GDM1 (cell line): ENCODE results near the gene TRIM31.
A peak's percentile ranks its signal among the peaks of the same experiment; 100 is the strongest.
"Not testable (repeated sequence)": the region's sequence is repeated elsewhere in the genome, so short reads cannot be mapped to it uniquely, and the experiment has no call there.

ENCODE experiments used
- DNase-seq: peaks from one replicate; lab custom pipeline; 2025; lab: John Stamatoyannopoulos, UW

The TRIM31 gene

DNA sequence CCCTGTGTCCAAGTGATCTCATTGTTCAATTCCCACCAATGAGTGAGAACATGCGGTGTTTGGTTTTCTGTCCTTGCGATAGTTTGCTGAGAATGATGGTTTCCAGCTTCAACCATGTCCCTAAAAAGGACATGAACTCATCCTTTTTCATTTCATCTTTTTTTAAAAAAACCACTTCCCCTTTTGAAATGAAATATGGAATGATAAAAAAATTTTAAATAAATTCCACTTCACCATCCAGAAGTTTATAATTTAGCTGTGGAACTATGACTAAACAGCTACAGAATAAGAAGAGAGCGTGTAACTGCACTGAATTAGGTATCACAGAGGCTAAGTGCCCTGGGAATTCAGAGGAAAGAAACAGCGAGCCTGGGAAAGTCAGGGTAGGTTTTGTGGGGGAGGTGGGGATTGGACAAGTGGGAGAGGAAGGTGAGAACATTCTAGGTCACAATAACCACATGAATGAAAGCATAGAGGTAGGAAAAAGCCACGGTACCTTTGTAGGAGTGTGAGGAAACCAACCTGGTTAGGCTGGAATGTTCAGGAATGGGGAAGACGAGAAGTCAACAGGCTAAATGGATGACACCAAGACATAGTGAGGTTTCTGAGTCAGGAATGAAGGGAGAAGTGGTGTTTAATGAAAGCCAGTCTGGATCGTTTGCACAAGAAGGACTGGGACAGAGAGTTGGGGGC, 37.1 kb upstream of the TRIM31 start:
- no peak for DNase-seq

DNA sequence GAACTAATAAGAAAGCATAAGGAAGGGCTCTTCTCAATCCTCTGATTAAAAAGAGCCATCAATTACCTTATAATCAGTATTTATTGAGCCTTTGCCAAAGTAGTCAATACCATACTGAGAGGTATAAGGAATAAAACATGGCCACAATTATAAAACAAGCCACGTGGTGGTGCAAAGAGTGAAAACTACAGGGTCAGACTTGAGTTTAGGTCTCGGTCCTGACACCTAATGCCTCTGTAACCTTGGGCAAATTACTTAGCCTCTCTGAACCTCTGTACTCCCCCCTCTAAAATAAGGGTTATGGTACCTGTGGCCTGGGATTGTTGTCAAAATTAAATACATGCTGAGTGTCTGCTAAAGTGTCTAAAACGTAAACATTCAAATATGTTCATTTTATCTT, 36.3 kb upstream of the TRIM31 start:
- DNase-seq = no peak

DNA sequence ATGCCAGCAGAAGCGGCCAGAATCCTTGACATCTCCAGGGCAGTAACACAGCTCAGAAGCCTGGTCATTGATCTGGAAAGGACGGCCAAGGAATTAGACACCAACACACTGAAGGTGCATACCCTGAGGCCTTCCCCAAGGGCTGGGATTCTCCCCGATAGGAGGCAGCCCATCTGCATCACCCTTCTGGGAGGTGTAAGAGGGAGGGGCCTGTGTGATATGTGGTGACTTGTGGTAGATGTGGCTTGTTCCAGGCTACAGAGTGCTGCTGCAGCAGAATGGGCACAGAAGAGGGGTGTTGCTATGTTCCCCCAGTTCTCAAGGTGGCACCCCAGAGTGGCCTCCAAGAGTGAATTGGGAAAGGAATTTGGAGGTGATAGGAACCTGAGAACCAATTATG, 34.2 kb upstream of the TRIM31 start:
- no peak for DNase-seq

DNA sequence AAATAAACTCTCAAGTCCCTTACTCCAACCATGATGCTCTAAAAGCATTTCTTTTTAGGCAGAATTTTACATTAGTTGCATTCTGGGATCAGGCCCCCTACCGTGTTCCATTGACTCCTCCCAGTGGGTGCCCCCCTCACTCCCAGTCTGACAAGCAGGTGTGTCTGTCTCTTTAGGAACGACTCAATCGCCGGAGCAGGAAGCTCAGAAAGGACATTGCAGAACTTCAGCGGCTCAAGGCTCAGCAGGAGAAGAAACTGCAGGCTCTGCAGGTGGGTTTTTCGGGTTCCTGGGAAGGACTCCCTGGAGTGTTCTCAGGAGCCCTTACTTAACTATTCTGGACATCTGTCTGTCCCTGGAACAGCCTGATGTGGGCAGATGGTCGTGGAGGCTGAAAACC, 32.9 kb upstream of the TRIM31 start:
- no peak for DNase-seq

DNA sequence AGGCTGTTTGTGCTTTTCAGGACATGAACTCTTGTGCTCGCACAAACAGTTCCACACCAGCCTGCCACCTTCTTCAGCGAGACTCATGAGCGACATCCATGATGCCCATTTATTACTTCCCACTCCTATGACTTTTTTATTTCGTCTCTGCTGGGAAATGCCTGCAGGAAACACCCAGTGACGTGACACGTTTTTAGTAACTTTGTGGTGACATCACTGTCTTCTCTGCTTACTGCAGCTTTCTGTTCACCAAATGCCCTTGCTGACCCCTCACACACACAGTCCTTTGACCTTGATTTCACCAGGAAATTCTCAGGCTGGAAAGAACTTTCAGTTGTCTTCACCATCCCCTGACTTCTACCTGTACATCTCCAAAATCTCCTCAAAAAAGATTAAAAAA, 31.9 kb upstream of the TRIM31 start:
- no peak for DNase-seq

DNA sequence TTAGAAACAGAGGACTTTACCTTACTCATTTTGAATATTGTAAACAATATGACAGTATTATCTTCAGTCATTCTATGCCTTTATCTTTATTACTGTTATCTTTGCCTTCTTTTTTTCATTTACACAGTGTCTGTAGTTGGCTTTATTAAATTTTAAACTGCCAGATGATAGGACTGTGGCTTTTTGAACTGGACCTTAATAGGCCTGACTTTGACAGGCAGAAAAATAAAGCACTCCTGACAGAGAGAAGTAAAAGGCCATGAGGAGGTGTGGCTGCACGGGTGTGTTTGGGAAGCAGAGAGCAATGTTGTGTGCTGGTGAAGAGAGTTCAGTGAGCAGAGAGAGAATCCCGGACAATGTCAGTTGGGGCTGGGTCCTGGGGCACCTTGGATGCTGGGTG, 30.9 kb upstream of the TRIM31 start:
- no peak for DNase-seq

DNA sequence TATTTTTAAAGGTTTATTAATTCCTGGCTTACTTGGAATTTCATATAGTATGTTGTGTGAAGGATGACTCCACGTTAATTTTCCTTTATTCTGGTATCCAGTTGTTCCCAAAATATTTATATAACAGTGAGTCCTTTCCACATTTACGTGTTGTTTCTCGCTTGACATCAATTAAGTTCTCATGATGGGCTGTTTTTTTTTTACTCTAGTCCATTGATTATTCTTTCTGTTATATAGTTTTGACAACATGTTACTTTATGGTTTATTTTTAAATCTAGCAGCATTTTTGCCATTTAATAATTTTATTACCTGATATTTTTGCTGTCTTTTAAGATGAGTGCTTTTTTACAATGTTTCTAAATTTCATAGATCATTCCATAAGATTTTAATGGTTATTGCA, 29.8 kb upstream of the TRIM31 start:
- DNase-seq = no peak

DNA sequence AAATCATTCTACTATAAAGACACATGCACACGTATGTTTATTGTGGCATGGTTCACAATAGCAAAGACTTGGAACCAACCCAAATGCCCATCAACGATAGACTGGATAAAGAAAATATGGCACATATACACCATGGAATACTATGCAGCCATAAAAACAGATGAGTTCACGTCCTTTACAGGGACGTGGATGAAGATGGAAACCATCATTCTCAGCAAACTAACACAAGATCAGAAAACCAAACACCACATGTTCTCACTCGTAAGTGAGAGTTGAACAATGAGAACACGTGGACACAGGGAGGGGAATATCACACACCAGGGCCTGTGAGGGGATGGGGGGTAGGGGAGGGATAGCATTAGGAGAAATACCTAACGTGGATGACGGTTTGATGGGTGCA, 27.4 kb upstream of the TRIM31 start:
- not testable (repeated sequence) for DNase-seq

DNA sequence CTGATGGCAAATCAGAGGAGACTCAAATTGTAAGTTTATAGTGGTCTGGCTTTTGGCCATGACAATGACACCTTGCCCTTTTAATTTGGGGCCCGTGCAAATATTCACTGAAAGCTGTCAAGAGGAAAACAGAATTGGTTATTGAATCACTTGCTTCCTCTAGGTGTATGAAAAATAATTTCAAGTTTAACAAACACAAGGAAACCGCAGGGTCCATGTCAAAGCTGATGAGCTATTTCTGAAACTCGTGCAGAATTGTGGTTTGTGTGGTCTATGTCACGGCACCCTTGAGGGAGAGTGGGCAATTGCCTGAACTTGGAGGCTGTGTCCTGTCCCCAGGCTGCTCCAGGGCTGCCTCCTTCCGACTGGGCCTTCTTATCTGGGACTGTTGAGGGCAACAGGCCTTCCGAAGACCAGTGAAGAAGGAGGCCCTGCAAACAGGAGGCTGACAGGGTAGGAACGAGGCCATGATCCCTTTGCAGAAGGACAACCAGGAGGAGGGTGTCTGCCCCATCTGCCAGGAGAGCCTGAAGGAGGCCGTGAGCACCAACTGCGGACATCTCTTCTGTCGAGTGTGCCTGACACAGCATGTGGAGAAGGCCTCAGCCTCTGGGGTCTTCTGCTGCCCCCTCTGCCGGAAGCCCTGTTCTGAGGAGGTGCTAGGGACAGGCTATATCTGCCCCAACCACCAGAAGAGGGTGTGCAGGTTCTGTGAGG, 23.8 kb upstream of the TRIM31 start:
- DNase-seq = no peak

DNA sequence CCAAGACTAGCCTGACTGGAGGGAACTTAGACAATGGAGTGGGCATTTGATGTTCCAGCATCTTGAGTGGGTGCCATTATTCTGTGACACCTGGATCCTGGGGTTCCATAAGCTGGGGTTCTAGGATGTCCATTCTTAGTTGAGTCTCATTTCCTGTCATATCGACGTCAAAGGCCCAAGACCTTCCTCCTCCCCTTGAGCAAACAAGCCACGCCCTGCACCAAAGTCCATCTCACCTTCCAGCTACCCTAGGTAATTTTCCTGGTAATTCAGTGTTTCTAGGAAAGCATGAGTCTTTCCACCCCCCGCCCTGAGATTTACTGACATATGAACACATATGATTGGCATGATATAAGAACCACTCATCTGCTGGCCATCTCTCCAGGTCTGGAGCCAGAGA, 22.9 kb upstream of the TRIM31 start, which contains the start of gene TRIM40:
Gene TRIM40 (plus strand): TSS at position 384 of the 400 bp plus-strand sequence. CDS start 897 bp downstream, outside the sequence.
- DNase-seq = no peak

DNA sequence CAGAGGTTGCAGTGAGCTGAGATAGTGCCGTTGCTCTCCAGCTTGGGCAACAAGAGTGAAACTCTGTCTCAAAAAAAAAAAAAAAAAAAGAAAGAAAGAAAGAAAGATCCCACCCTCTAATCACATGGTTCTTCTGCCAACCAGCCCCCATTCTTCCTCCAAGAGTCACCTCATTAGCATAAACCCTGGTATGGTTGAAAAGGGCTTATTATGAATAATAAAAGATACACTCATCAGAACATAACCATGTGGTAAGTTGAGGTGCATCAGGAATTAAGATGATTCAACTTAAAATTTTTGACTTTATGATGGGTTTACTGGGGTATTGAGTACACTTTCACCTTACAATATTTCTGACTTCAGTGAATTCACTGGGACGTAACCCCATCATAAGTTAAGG, 22.3 kb upstream of the TRIM31 start:
- no peak for DNase-seq

DNA sequence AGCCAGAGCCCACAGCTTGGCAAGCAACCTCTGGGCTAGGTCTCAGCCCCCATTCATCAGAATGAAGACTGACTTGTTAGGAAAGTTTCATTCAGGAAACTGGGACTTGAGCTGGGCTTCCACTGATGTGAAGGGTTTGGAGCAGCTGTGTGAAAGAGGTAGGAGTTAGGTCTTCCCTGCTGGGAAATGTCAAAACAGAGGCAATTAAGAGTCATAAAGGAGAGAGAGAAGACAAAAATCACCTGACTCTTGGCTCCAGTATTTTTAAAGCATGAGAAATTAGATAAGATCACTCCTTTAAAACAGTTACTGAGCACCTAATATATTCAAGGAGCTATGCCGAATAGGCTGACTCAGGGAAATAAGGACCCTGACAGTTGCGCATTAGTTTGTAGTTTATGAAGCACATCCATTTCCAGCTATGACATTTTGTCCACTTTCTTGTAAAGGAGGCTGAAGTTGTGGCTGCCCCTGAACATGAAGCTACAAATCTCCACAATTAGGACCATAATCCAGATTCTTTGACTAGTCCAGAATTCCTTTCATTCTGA, 19.1 kb upstream of the TRIM31 start:
- no peak for DNase-seq

DNA sequence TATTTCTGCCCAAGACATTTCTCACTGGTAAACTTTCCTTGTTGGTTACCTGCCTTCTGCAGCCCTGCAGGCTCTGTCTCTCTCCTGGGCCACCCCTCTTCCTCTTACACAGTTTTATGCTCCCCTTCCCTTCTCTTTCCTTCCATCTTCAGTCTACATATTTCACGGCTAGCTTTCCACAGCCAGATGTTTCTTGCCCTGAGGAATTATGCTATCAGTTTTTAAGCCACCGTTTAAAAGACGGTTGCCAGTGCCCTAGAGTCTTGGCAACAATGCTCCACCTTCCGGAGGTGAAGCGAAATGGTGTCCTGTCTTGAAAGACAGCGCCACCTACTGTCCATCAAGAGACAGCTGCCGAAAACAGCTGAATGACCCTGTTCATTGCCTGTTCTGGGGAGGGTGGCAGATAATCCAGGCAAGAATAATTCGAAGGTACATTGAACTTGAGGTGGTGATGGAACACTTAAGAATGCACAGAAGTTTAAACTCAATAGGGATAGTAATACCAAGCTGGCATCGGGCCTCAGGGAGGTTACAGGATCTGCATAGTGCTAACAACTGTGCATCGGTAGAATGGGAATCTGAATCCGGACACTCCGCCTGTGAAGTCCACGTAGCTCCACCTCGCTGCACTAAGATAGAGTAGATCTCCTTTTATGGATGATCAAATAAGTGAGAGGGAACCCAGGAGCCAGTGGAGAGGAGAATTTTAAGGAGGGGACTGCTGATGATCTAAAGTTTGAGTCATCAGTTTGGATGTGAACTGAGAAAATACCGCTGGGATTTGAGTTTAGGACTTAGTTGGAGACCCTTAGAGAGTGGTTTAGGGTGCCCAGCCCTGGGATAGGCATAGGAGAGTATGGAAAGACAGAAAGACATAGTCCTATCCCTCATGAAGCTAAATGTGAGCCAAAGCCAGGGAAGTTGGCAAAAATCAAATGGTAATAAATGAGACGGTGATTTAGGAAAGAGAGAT, 18.3 kb upstream of the TRIM31 start:
- peak; percentile 79 for DNase-seq

DNA sequence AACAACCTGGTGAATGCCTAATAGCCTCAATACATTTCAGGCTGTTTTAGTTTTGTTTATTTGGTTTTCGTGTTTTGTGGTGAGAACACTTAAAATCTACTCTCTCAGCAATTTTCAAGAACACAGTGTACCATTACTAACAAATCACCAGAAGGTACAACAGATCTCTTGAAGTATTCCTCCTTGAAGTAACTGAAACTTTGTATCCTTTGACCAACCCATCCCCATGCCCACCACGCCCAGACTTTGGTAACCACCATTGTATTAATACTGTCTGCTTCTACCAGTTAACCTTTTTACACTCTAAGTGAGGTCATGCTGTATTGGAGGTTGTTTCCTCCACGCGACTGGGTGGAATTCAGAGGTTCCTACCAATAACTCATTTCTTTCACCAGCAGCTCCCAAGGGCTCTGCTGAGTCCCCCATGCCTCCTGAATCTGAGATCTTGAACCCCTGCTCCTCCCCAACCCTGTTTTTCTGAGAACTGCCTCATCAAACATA, 17.3 kb upstream of the TRIM31 start:
- DNase-seq = no peak

DNA sequence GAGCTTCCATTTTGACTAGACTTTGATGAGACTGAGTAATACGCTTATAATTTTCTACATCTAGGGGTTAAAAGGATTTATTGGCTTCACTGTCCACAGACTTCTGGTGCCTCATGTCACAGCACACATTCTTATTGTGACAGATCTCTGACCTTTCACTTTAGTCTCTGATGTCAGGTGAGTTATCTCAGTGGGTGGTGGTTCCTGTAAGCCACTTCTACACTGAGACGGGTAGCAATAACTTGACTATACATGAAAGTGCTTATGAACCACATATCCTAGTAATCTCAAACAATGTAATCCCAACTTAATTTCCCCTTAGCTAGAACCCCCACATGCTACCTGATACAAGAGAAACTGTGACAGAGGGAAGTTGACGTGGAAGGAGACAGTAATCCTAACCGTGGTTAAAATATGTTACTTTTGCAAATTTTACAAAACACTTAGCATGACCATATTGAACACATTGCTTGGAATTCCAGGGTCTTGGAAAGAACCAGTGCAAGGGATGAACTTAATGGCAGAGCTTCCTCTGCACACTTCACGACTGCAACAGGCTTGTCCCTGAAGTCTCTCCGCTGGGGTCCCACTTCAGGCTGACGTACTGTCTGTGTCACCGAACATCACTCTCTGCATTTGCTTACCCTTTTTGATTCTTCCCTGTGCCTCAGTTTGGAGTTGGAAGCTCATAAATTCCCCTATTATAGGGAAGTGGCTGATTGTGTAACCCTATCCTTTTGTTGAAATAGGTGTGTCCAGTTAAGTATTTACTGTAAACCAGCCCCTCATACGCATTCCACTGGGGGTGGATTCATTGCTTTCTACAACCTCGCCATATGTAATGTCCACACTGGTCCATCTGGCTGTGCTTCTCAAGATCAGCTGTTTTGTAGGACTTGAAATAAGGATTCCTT, 16.6 kb upstream of the TRIM31 start:
- DNase-seq = no peak

DNA sequence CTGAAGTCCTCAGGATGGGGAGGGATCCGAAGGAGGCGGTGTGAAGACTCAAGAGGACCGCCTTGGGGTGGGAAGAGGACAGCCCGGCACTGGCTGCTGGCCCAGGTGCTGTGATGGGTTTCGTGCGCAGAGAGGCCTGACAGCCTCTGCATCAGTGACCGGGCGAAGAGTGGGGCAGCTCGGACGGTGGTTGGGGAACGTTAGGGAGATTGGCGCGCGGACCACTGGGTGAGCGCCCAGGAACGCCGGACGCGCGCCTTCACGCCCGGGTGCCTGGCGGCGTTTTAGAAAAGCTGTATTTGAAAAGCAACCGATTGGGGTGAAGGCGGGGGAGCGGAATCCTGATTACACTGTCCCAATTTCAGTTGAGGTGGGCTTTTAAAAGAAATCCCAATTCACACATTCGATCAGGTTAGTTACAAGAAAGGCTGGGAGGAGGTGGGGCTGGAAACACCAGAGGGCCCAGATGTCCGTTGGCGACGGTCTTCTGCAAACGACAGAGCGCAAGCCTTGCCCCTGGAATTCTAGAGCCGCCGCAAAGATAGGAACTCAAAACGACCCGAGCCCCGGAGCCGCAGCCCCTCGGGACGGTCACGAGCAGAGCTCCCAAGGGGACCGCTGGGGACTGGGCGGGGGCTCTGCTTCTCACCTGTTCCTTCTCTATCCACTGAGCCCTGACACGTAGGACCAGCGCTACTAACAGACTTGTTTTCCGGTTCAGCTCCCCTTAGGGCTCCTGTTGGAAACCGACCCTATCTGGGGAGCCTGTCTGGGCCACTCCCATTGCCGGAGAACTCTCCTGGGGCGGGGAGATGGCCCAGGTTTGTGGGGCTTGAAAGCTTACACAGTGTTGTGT, 14.6 kb upstream of the TRIM31 start:
- DNase-seq = no peak

DNA sequence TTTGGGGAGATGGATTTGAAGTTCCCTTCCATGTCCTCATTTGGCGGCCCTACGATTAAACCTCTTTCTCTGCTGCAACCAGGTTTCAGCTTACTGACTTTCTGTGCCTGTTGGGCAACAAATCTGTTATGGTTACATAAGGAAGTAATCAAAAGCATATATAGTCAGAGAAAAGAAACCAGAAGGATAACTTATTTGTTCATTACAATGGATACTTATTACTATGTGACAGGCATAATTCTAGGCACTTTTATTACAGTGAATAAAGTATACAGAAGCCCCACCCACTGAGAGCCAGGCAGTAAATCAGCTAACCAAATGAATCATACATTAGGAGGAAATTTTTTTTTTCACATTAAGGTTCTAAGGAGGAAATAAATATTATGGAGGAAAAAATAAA, 9.6 kb upstream of the TRIM31 start:
- no peak for DNase-seq

DNA sequence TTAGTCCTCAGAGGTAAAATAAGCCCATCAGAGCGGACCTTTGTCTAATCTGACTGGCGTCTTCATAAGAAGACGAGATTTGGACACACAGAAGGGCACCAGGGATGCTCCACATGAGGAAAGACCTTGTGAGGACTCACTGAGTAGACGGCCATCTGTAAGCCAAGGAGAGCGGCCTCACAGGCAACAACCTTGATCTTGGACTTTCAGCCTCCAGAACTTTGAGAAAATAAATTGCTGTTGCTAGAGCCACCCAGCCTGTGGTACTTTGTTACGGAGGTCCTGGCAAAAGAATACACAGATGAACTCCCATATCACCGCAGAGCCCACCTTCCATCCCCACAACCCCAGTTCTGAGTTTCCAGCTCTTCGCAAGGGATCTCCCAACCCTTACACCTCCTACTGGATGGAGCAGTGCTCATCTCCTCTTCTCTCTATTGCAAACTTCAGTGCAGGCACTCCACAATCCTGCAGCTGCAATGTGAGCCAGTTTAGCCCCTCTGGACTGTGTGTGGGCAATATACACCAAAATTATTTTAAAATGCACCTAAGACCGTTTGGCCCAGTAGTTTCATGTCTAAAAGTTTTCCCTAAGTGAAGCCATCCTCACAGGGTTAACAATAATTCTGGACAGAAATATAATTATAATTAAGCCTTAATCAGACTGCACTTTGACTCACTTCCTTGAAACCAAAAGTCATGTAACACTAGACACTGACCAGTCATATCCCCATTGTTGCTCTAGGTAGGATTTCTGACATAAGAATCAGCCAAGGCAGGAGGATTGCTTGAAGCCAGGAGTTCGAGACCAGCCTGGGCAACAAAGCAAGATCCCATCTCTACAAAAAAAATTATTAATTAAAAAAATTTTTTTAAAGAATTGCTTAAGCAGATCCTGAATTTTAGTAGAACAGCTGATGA, 8.8 kb upstream of the TRIM31 start:
- no peak for DNase-seq

DNA sequence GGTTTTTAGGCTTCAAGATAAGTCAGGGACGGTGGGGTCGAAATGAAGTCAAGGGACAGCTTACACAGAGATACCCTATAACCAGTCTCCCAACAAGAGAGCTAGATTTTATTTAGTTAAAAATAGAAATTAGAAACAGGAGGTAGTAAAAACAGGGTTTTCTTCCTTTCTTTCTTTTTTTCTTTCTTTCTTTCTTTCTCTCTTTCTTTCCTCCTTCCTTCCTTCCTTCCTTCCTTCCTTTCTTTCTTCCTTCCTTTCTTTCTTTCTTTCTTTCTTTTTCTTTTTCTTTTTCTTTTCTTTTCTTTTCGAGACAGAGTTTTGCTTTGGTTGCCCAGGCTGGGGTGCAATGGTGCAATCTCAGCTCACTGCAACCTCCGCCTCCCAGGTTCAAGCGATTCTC, 5.8 kb upstream of the TRIM31 start:
- not testable (repeated sequence) for DNase-seq
